Trophoblast cell (in vitro differentiated cells and primary cell): ENCODE results near the gene AHDC1.

Source experiments
- DNase-seq, 2 donors: peaks; one replicate each; pipeline ENCODE4 v3.0.0-alpha.2; 2016
- H2AFZ ChIP-seq: 2 replicates; pipeline ENCODE4 v1.6.1; 2013; ENCODE audit warnings: low read length, moderate library complexity, mild to moderate bottlenecking; ENCODE audit not compliant: insufficient read depth, poor library complexity
- H2AK5ac ChIP-seq: 2 replicates; pipeline ENCODE4 v1.6.1; 2013; ENCODE audit warnings: mild to moderate bottlenecking, low read length
- H2BK120ac ChIP-seq: 2 replicates; pipeline ENCODE4 v1.6.1; 2013; ENCODE audit warnings: low read length, mild to moderate bottlenecking, moderate library complexity; ENCODE audit not compliant: insufficient read depth, poor library complexity
- H2BK12ac ChIP-seq: 2 replicates; pipeline ENCODE4 v1.6.1; 2013; ENCODE audit warnings: mild to moderate bottlenecking, low read length, moderate library complexity
- H2BK5ac ChIP-seq: 2 replicates; pipeline ENCODE4 v1.6.1; 2013; ENCODE audit warnings: low read length, low read depth, moderate library complexity, mild to moderate bottlenecking; ENCODE audit not compliant: poor library complexity
- H3K14ac ChIP-seq: 2 replicates; pipeline ENCODE4 v1.6.1; 2013; ENCODE audit warnings: mild to moderate bottlenecking, low read length
- H3K18ac ChIP-seq: 2 replicates; pipeline ENCODE4 v1.6.1; 2013; ENCODE audit warnings: mild to moderate bottlenecking, low read length
- H3K23ac ChIP-seq: 2 replicates; pipeline ENCODE4 v1.6.1; 2013; ENCODE audit warnings: low read length
- H3K27ac ChIP-seq: 2 replicates; pipeline ENCODE4 v1.5.1; 2013; ENCODE audit warnings: low read depth, mild to moderate bottlenecking, inconsistent platforms, low read length, moderate library complexity
- H3K27me3 ChIP-seq: 2 replicates; pipeline ENCODE4 v1.6.1; 2013; ENCODE audit warnings: inconsistent platforms, mild to moderate bottlenecking, low read length, moderate library complexity; ENCODE audit not compliant: insufficient read depth
- H3K36me3 ChIP-seq, 2 experiments: 1 replicate in 1 of 2; 2 replicates in 1 of 2; pipeline ENCODE4 v1.6.1; 2013; ENCODE audit warnings: low read length in 2 of 2, mild to moderate bottlenecking in 2 of 2, moderate library complexity in 1 of 2; ENCODE audit not compliant: insufficient read depth in 2 of 2, control insufficient read depth in 1 of 2
- H3K4ac ChIP-seq: 2 replicates; pipeline ENCODE4 v1.6.1; 2013; ENCODE audit warnings: low read depth, mild to moderate bottlenecking, low read length, moderate library complexity
- H3K4me1 ChIP-seq, 2 experiments: 1 replicate in 1 of 2; 2 replicates in 1 of 2; pipeline ENCODE4 v1.6.1; 2013; ENCODE audit warnings: low read length in 2 of 2, mild to moderate bottlenecking in 2 of 2, moderate library complexity in 1 of 2; ENCODE audit not compliant: insufficient read depth in 2 of 2, control insufficient read depth in 1 of 2
- H3K4me2 ChIP-seq: 2 replicates; pipeline ENCODE4 v1.6.1; 2013; ENCODE audit warnings: inconsistent platforms, mild to moderate bottlenecking, low read length, moderate library complexity
- H3K4me3 ChIP-seq: 2 replicates; pipeline ENCODE4 v1.5.1; 2013; ENCODE audit warnings: mild to moderate bottlenecking, low read depth, low read length, inconsistent platforms
- H3K79me1 ChIP-seq: one replicate; pipeline ENCODE4 v1.6.1; 2013; ENCODE audit warnings: low read length
- H3K79me2 ChIP-seq: 2 replicates; pipeline ENCODE4 v1.6.1; 2013; ENCODE audit warnings: low read length, mild to moderate bottlenecking; ENCODE audit not compliant: control insufficient read depth, insufficient read depth, poor library complexity
- H3K9ac ChIP-seq: 2 replicates; pipeline ENCODE4 v1.6.1; 2013; ENCODE audit warnings: mild to moderate bottlenecking, low read length
- H3K9me3 ChIP-seq: 2 replicates; pipeline ENCODE4 v1.6.1; 2013; ENCODE audit warnings: low read depth, mild to moderate bottlenecking, control low read depth, inconsistent platforms, low read length; ENCODE audit not compliant: insufficient read depth
- H4K12ac ChIP-seq: 2 replicates; pipeline ENCODE4 v1.6.1; 2013; ENCODE audit warnings: low read depth, mild to moderate bottlenecking, low read length, moderate library complexity
- H4K8ac ChIP-seq: 2 replicates; pipeline ENCODE4 v1.6.1; 2013; ENCODE audit warnings: low read depth, mild to moderate bottlenecking, low read length, moderate library complexity
- H4K91ac ChIP-seq: one replicate; pipeline ENCODE4 v1.6.1; 2013; ENCODE audit warnings: low read depth, mild to moderate bottlenecking, low read length, moderate library complexity
- WGBS: extraction: QIAGEN DNeasy Blood & Tissue Kit; methylation state at CpG from one replicate; pipeline ENCODE4 v1.1.7; 2013; ENCODE audit warnings: missing lambda C conversion rate; ENCODE audit not compliant: insufficient read length, insufficient coverage; ENCODE audit errors: extremely low coverage; 5-methylcytosine and 5-hydroxymethylcytosine counted together

Gene AHDC1

GRCh38 chr1:27576806-27577227 lies 27.1 kb downstream of the AHDC1 start:
- Histone ChIP-seq H3K27ac (peak overlapping the region; percentile 99), H2BK120ac (no peak overlapping the region), H3K4me1 (peaks cover 48 to 50% of the 10 kb centered on the region in 2 experiments), H3K79me1 (peaks cover 40% of the 10 kb centered on the region), H3K9me3 (no peaks in the 10 kb centered on the region), H3K27me3 (no peaks in the 10 kb centered on the region), H2BK5ac (no peak overlapping the region), H3K79me2 (peaks cover 22% of the 10 kb centered on the region), H3K9ac (peak overlapping the region; percentile 26), H4K91ac (no peak overlapping the region), H3K36me3 (peaks cover under 1 to 4% of the 10 kb centered on the region in 2 experiments), H4K8ac (no peak overlapping the region), H3K4ac (no peak overlapping the region), H2AFZ (no peak overlapping the region), H2AK5ac (no peak overlapping the region), H3K23ac (no peak overlapping the region), H3K4me3 (peak overlapping the region; percentile 7), H2BK12ac (no peak overlapping the region), H4K12ac (no peak overlapping the region), H3K18ac (no peak overlapping the region), H3K14ac (no peak overlapping the region), H3K4me2 (peak overlapping the region; percentile 83)
- no CpG with 5 or more reads among the region's 7 CpGs for WGBS
- DNase-seq = no peak

GRCh38 chr1:27575840-27576331 lies 28.1 kb downstream of the AHDC1 start:
- no peak overlapping the region for H2BK120ac ChIP-seq
- H3K23ac ChIP-seq = no peak overlapping the region
- no peaks in the 10 kb centered on the region for H3K27me3 ChIP-seq

GRCh38 chr1:27574871-27575831 lies 28.8 kb downstream of the AHDC1 start:
- H3K27me3 ChIP-seq = no peaks in the 10 kb centered on the region

More at GRCh38 chr1:27575840-27576331, 28.1 kb downstream of the AHDC1 start:
- Histone ChIP-seq H4K12ac (no peak overlapping the region), H3K79me2 (peaks cover 27% of the 10 kb centered on the region), H3K4me1 (peaks cover 53 to 54% of the 10 kb centered on the region in 2 experiments), H3K27ac (peak overlapping the region; percentile 99), H2BK12ac (no peak overlapping the region), H3K9ac (no peak overlapping the region), H2BK5ac (peak overlapping the region; percentile 66), H3K4me2 (peak overlapping the region; percentile 83), H3K14ac (no peak overlapping the region), H3K36me3 (peaks cover 0 to 3% of the 10 kb centered on the region in 2 experiments), H4K91ac (peak overlapping the region; percentile 27), H3K9me3 (no peaks in the 10 kb centered on the region), H3K4ac (no peak overlapping the region), H3K18ac (no peak overlapping the region), H3K4me3 (no peak overlapping the region), H3K79me1 (peaks cover 49% of the 10 kb centered on the region), H2AK5ac (no peak overlapping the region), H2AFZ (no peak overlapping the region), H4K8ac (no peak overlapping the region)
- WGBS = no CpG with 5 or more reads among the region's 44 CpGs
- DNase-seq = peak; percentile 79 to 81

GRCh38 chr1:27574001-27574781 lies 29.8 kb downstream of the AHDC1 start:
- peak overlapping the region; percentile 45 for H3K14ac ChIP-seq

More at GRCh38 chr1:27574871-27575831, 28.8 kb downstream of the AHDC1 start:
- Histone ChIP-seq H2BK12ac (peak overlapping the region; percentile 46), H3K14ac (peak overlapping the region; percentile 45), H3K23ac (no peak overlapping the region), H4K91ac (peak overlapping the region; percentile 40), H3K9me3 (no peaks in the 10 kb centered on the region), H3K4me1 (peaks cover 59 to 61% of the 10 kb centered on the region in 2 experiments), H3K4me3 (no peak overlapping the region), H3K79me1 (peaks cover 55% of the 10 kb centered on the region), H2BK120ac (peak overlapping the region; percentile 73), H3K18ac (peak overlapping the region; percentile 36), H4K8ac (peak overlapping the region; percentile 44), H2AFZ (peak overlapping the region; percentile 31), H3K36me3 (peaks cover 0 to 2% of the 10 kb centered on the region in 2 experiments), H4K12ac (peak overlapping the region; percentile 62), H3K9ac (no peak overlapping the region), H3K27ac (peak overlapping the region; percentile 99), H3K4ac (peak overlapping the region; percentile 72), H2AK5ac (peak overlapping the region; percentile 27), H3K79me2 (peaks cover 30% of the 10 kb centered on the region), H2BK5ac (peak overlapping the region; percentile 92), H3K4me2 (peak overlapping the region; percentile 69)
- no CpG with 5 or more reads among the region's 83 CpGs for WGBS
- peak; percentile 71 to 84 for DNase-seq

More at GRCh38 chr1:27574001-27574781, 29.8 kb downstream of the AHDC1 start:
- peak overlapping the region; percentile 36 for H3K18ac ChIP-seq
- H3K4me2 ChIP-seq = peak overlapping the region; percentile 69
- no peak for DNase-seq
- peak overlapping the region; percentile 92 for H2BK5ac ChIP-seq
- peak overlapping the region; percentile 46 for H2BK12ac ChIP-seq
- no peaks in the 10 kb centered on the region for H3K36me3 ChIP-seq
- H3K9ac ChIP-seq = no peak overlapping the region
- peak overlapping the region; percentile 99 for H3K27ac ChIP-seq
- WGBS = no CpG with 5 or more reads among the region's 8 CpGs
- H3K23ac ChIP-seq = no peak overlapping the region
- peaks cover 64% of the 10 kb centered on the region for H3K79me1 ChIP-seq
- H3K4me1 ChIP-seq = peaks cover 66 to 70% of the 10 kb centered on the region in 2 experiments
- H2BK120ac ChIP-seq = peak overlapping the region; percentile 73
- H2AFZ ChIP-seq = peak overlapping the region; percentile 31
- H3K4ac ChIP-seq = peak overlapping the region; percentile 72
- peak overlapping the region; percentile 40 for H4K91ac ChIP-seq
- peaks cover 31% of the 10 kb centered on the region for H3K79me2 ChIP-seq
- H3K4me3 ChIP-seq = no peak overlapping the region
- peak overlapping the region; percentile 27 for H2AK5ac ChIP-seq
- no peaks in the 10 kb centered on the region for H3K9me3 ChIP-seq
- H4K12ac ChIP-seq = no peak overlapping the region
- no peaks in the 10 kb centered on the region for H3K27me3 ChIP-seq
- peak overlapping the region; percentile 44 for H4K8ac ChIP-seq
